Fibroblast of skin of scalp (primary cell): ENCODE measurements around the gene LIN54.
"Not testable (repeated sequence)": the region's sequence is repeated elsewhere in the genome, so short reads cannot be mapped to it uniquely, and the experiment has no call there.

Experiments
- DNase-seq: peaks from one replicate; pipeline ENCODE4 v3.0.0-alpha.2; 2013

The LIN54 gene

DNA sequence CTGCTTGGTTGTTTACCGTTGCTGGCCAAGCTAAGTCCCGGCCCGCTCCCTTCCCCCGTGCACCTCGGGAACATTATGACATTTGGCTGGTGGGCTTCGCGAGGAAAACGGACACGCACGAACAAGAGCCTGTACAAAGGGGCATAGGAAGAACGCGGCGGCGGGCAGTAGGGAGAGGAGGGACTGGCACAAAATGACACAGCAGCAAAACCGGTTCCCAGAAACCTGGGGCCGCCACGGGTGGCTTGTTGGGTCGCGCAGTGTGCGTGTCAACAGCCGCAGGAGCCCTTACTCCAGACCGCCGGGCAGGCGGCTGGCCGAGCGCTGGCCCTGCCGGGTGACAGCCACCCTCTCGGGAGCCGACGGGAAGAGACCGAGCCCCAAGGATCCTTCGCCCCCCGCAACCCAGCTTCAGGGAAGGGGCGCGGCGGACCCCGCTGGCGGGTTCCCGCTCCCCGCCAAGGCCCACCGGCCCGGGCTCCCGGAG lies 1.6 kb upstream of the LIN54 start:
- DNase-seq = no peak

- no peak for DNase-seq
Measured at GRCh38 chr4:83011689-83012199, 1.1 kb upstream of the LIN54 start.

- DNase-seq = peak; percentile 36
Measured at GRCh38 chr4:83010111-83010521, 507 bp downstream of the LIN54 start.

- DNase-seq = no peak
Measured at GRCh38 chr4:83009529-83009928, 1.1 kb downstream of the LIN54 start.

- not testable (repeated sequence) for DNase-seq
Measured at GRCh38 chr4:83003044-83003791, 7.4 kb downstream of the LIN54 start.

- DNase-seq = no peak
Measured at GRCh38 chr4:83002329-83002728, 8.3 kb downstream of the LIN54 start.

GRCh38 chr4:82998898-82999297 lies 11.7 kb downstream of the LIN54 start:
- no peak for DNase-seq

DNA sequence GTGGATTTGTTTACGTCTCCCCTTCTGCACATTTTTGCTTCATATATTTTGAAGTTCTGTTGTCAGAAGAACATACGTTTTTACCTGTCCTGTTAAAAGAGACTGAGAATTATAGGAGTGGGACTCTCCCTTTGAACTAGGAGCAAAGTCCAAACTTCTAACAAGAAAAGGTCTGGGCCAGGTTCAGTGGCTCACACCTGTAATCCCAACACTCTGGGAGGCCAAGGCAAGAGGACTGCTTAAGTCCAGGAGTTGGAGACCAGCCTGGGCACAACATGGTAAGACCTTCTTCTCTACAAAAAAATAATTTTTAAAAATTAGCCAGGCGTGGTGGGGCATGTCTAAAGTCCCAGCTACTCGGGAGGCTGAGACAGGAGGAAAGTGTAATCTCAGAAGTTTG lies 15.8 kb downstream of the LIN54 start:
- no peak for DNase-seq

- peak; percentile 11 for DNase-seq
Measured at GRCh38 chr4:82989575-82990429, 20.8 kb downstream of the LIN54 start.

- DNase-seq = peak; percentile 88
Measured at GRCh38 chr4:82988323-82988832, 22.2 kb downstream of the LIN54 start.

- not testable (repeated sequence) for DNase-seq
Measured at GRCh38 chr4:82987519-82987918, 23.1 kb downstream of the LIN54 start.

GRCh38 chr4:82984459-82984858 lies 26.2 kb downstream of the LIN54 start:
- DNase-seq = peak; percentile 58

- DNase-seq = no peak
Measured at GRCh38 chr4:82983444-82983843, 27.2 kb downstream of the LIN54 start.

DNA sequence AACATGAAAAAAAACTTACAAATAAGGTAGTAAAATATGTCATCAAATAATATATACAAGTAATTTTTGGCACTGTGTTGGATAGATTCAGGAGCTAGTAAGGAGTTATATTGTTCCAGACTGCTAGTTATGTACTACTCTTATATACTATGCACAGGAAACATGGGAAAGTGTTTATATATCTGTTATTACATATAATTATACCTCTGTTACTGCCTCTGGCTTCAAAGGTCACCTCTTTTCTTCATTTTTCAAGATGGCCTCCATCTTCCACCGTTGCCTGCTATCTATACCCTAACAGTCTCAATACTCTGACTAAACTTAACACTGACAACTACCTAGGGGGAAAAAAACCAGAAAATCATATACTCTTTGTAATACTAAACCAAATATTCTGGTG lies 29.5 kb downstream of the LIN54 start:
- DNase-seq = no peak

GRCh38 chr4:82975792-82976191 lies 34.8 kb downstream of the LIN54 start:
- peak; percentile 11 for DNase-seq

- no peak for DNase-seq
Measured at GRCh38 chr4:82969414-82969813, 41.2 kb downstream of the LIN54 start.

GRCh38 chr4:82968972-82969371 lies 41.7 kb downstream of the LIN54 start:
- DNase-seq = no peak

DNA sequence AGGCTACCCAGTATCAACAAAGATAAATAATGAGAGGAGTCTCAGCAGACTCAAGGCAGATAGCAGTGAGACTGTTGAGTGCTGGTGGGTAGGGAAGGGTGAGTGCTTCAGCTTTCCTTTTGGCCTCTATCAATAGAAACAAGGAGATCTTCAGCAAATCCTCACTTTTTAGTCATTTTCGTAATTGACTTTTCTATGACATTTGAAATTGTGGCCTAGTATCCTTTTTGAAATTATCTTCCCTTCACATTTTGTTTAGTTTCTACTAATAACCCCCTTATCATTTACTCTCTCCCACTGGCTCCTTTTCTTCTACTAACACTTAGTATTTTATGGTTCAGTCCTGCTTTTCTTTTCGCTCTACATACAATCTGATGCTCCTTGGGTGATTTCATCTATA lies 44.9 kb downstream of the LIN54 start:
- DNase-seq = no peak

GRCh38 chr4:82957045-82957444 lies 53.6 kb downstream of the LIN54 start:
- DNase-seq = no peak

DNA sequence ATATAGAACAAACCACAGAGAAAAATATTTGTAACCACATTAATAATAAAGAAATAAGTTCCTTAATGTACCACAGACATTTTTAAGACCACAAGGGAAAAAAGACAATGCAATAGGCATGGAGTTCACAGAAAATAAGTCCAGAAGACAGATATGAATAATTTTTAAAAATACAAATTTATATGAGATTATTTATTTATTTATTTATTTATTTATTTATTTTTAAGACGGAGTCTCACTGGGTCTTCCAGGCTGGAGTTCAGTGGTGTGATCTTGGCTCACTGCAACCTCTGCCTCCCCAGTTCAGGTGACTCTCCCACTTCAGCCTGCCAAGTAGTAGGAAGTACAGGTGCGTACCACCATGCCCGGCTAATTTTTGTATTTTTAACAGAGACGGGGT lies 56.4 kb downstream of the LIN54 start:
- DNase-seq = peak; percentile 71

DNA sequence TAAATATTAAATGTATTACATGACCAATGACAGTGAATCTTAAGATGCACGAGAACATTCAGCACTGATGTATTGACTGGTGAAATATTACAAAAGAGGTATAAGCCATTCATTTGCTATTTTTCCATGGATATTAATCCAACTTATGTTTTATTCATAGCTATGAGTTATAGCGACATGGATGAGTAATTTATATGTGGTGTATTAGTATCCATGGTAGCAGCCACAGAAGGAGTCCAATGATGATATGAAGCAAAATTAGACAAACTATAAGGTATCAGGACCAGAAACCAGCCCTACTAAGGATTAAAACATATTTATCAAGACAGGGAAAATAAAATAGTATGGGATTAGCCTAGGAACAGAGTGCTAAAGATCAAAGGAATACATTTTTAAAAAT lies 59.4 kb downstream of the LIN54 start:
- peak; percentile 9 for DNase-seq

- DNase-seq = peak; percentile 30
Measured at GRCh38 chr4:82948647-82949204, 61.9 kb downstream of the LIN54 start.

DNA sequence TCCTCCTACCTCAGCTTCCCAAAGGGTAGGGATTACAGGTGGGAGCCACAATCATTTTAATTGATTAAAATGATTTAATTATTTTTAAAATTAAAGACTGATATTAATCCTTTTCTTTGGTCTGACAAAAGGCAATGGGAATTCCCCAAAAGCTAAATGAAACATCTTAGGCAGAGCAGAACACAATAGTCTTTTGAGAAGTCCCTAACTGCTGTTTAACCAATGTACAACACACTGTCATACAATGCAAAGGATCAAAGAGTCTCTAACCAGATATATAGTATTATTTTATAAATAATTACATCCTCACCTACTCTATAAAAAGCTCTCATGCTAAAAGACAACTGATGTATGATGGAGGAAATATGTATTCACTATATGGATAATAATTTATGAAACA lies 63.1 kb downstream of the LIN54 start:
- no peak for DNase-seq
